H1 (cell line): Measurements from ENCODE around the gene TMEM203. TPM values are rescaled to one million over a fixed set of nuclear protein-coding genes. Genes with fewer than 3 reads are reported as not detected.
A peak's percentile ranks its signal among the peaks of the same experiment; 100 is the strongest.

Experiments used
- CTCF ChIA-PET: fragments of 300-600 bp; sonication (Branson Sonifier 250); formaldehyde crosslinking; loops from one replicate; lab custom pipeline; 2021; ENCODE audit not compliant: partially characterized antibody; lab: Charles Lee
- POLR2A ChIA-PET: fragments of 300-600 bp; sonication (Branson Sonifier 250); formaldehyde crosslinking; loops from one replicate; lab custom pipeline; 2021; ENCODE audit warnings: inconsistent platforms; ENCODE audit not compliant: partially characterized antibody; lab: Charles Lee
- DNase-seq, 2 experiments: peaks; one replicate each; pipeline versions ENCODE4 v3.0.0 to v3.0.0-alpha.2; 2010 to 2022; ENCODE audit warnings: low spot score in 2 of 2, low read depth in 1 of 2, mixed read lengths in 1 of 2
- FAIRE-seq: peaks from 2 replicates; lab custom pipeline; 2011; peaks lifted over from hg19 to GRCh38; lab: Jason Lieb, UNC
- H2AFZ ChIP-seq: 2 replicates; pipeline ENCODE4 v1.8.1; 2012; ENCODE audit warnings: low read length, inconsistent platforms
- H2AK5ac ChIP-seq: 2 replicates; pipeline ENCODE4 v1.6.1; 2013; ENCODE audit warnings: low read depth, low read length
- H2BK120ac ChIP-seq: replicated peaks from 2 replicates; pipeline ENCODE3; 2013; ENCODE audit warnings: low read depth, low read length, inconsistent platforms
- H2BK12ac ChIP-seq: 2 replicates; pipeline ENCODE4 v1.6.1; 2013; ENCODE audit warnings: low read depth, low read length
- H2BK15ac ChIP-seq: 2 replicates; pipeline ENCODE4 v1.6.1; 2013; ENCODE audit warnings: low read length
- H2BK20ac ChIP-seq: 2 replicates; pipeline ENCODE4 v1.6.1; 2013; ENCODE audit warnings: low read length
- H2BK5ac ChIP-seq: 2 replicates; pipeline ENCODE4 v1.6.1; 2013; ENCODE audit warnings: low read depth, low read length
- H3K14ac ChIP-seq: 2 replicates; pipeline ENCODE4 v1.6.1; 2013; ENCODE audit warnings: inconsistent platforms; ENCODE audit not compliant: insufficient read length
- H3K18ac ChIP-seq: 2 replicates; pipeline ENCODE4 v1.6.1; 2013; ENCODE audit warnings: low read length; ENCODE audit errors: extremely low read depth
- H3K23ac ChIP-seq: 2 replicates; pipeline ENCODE4 v1.6.1; 2013; ENCODE audit warnings: inconsistent platforms; ENCODE audit not compliant: insufficient read length
- H3K23me2 ChIP-seq: 2 replicates; pipeline ENCODE4 v1.6.1; 2013; ENCODE audit warnings: low read depth, low read length
- H3K27ac ChIP-seq: 2 replicates; pipeline ENCODE4 v1.6.1; 2011; ENCODE audit warnings: low read depth, low read length, inconsistent platforms
- H3K27me3 ChIP-seq, 4 experiments: replicated peaks in 1 of 4; 1 replicate in 1 of 4; 2 replicates in 3 of 4; pipeline versions ENCODE4 v1.6.1 to v1.8.1; 2011 to 2013; ENCODE audit warnings: low read length in 3 of 4, mild to moderate bottlenecking in 3 of 4, inconsistent platforms in 2 of 4, mixed read lengths in 2 of 4, moderate library complexity in 1 of 4; ENCODE audit not compliant: control insufficient read depth in 3 of 4, insufficient read depth in 3 of 4; ENCODE audit errors: extremely low read depth in 1 of 4
- H3K36me3 ChIP-seq, 4 experiments: 2 replicates each; pipeline versions ENCODE4 v1.6.1 to v1.8.1; 2011 to 2013; ENCODE audit warnings: mild to moderate bottlenecking in 4 of 4, low read length in 3 of 4, moderate library complexity in 2 of 4, control low read depth in 1 of 4, inconsistent platforms in 1 of 4; ENCODE audit not compliant: insufficient read depth in 4 of 4, control insufficient read depth in 2 of 4
- H3K4ac ChIP-seq: replicated peaks from 2 replicates; pipeline ENCODE3; 2013; ENCODE audit warnings: low read length, low read depth, mixed read lengths, inconsistent platforms; ENCODE audit not compliant: insufficient read length
- H3K4me1 ChIP-seq, 4 experiments: replicated peaks in 1 of 4; 1 replicate in 1 of 4; 2 replicates in 3 of 4; pipeline versions ENCODE4 v1.6.1 to v1.8.1; 2011 to 2013; ENCODE audit warnings: low read length in 3 of 4, inconsistent platforms in 2 of 4, mixed read lengths in 1 of 4; ENCODE audit not compliant: insufficient read depth in 4 of 4, control insufficient read depth in 3 of 4
- H3K4me2 ChIP-seq, 2 experiments: 2 replicates each; pipeline versions ENCODE4 v1.6.1 to v1.8.1; 2011 to 2013; ENCODE audit warnings: low read depth in 2 of 2, low read length in 2 of 2, control low read depth in 1 of 2, inconsistent platforms in 1 of 2, mild to moderate bottlenecking in 1 of 2; ENCODE audit not compliant: insufficient read depth in 1 of 2
- H3K4me3 ChIP-seq, 4 experiments: fragments of 200-600, 300-600 bp in 1 of 4; sonication (generic), shearing (Covaris generic), sonication (Bioruptor Twin) in 1 of 4; 2 replicates each; pipeline versions ENCODE4 v1.5.1 to v1.8.1; 2011 to 2016; ENCODE audit warnings: low read length in 4 of 4, low read depth in 3 of 4, control low read depth in 2 of 4, inconsistent platforms in 2 of 4, mild to moderate bottlenecking in 2 of 4, mixed read lengths in 1 of 4, moderate library complexity in 1 of 4; ENCODE audit not compliant: insufficient read depth in 2 of 4; ENCODE audit errors: extremely low read depth in 1 of 4
- H3K56ac ChIP-seq: replicated peaks from 2 replicates; pipeline ENCODE3; 2013; ENCODE audit warnings: low read depth, mild to moderate bottlenecking, mixed read lengths, low read length, inconsistent platforms; ENCODE audit not compliant: insufficient read length
- H3K79me1 ChIP-seq: 2 replicates; pipeline ENCODE4 v1.6.1; 2013; ENCODE audit warnings: low read depth, low read length, control low read depth
- H3K79me2 ChIP-seq, 2 experiments: 2 replicates each; pipeline versions ENCODE4 v1.6.1 to v1.8.1; 2012 to 2013; ENCODE audit warnings: low read length in 2 of 2, mild to moderate bottlenecking in 2 of 2, inconsistent platforms in 1 of 2; ENCODE audit not compliant: insufficient read depth in 2 of 2, control insufficient read depth in 1 of 2
- H3K9ac ChIP-seq, 4 experiments: replicated peaks in 1 of 4; 1 replicate in 1 of 4; 2 replicates in 3 of 4; pipeline versions ENCODE4 v1.6.1 to v1.8.1; 2011 to 2013; ENCODE audit warnings: low read depth in 3 of 4, low read length in 3 of 4, control low read depth in 2 of 4, mild to moderate bottlenecking in 2 of 4, moderate library complexity in 2 of 4, inconsistent platforms in 1 of 4; ENCODE audit errors: extremely low read depth in 1 of 4
- H3K9me3 ChIP-seq, 2 experiments: 2 replicates each; pipeline versions ENCODE4 v1.6.1 to v1.8.1; 2012 to 2013; ENCODE audit warnings: mild to moderate bottlenecking in 2 of 2, moderate library complexity in 2 of 2, control low read depth in 1 of 2, inconsistent platforms in 1 of 2, low read depth in 1 of 2, low read length in 1 of 2, mixed read lengths in 1 of 2; ENCODE audit not compliant: insufficient read depth in 2 of 2
- H4K20me1 ChIP-seq, 2 experiments: replicated peaks in 1 of 2; 2 replicates each; pipeline versions ENCODE3 to v1.8.1; 2011 to 2013; ENCODE audit warnings: inconsistent platforms in 2 of 2, low read length in 2 of 2, mild to moderate bottlenecking in 1 of 2; ENCODE audit not compliant: insufficient read depth in 2 of 2, control insufficient read depth in 1 of 2
- H4K5ac ChIP-seq: 2 replicates; pipeline ENCODE4 v1.6.1; 2013; ENCODE audit warnings: low read length, low read depth, mixed read lengths, inconsistent platforms; ENCODE audit not compliant: insufficient read length
- H4K8ac ChIP-seq: 2 replicates; pipeline ENCODE4 v1.8.0; 2013; ENCODE audit warnings: mild to moderate bottlenecking, moderate library complexity, low read length, inconsistent platforms; ENCODE audit not compliant: insufficient read depth; ENCODE audit errors: extremely low read depth
- H4K91ac ChIP-seq: replicated peaks from 2 replicates; pipeline ENCODE3; 2013; ENCODE audit warnings: low read length, mixed read lengths, inconsistent platforms; ENCODE audit not compliant: insufficient read length
- CBX8 ChIP-seq: fragments of 300-800, 300-1000 bp; sonication (generic); IDR thresholded peaks from 2 replicates; pipeline ENCODE4 v1.7.1; 2016; ENCODE audit warnings: low read depth, low read length, borderline replicate concordance
- CTBP2 ChIP-seq: IDR thresholded peaks from 2 replicates; pipeline ENCODE4 v1.7.0; 2011; ENCODE audit warnings: borderline replicate concordance, mild to moderate bottlenecking, moderate library complexity, mixed read lengths, low read length; ENCODE audit not compliant: insufficient read depth, insufficient read length
- E2F6 ChIP-seq: IDR thresholded peaks from 2 replicates; pipeline ENCODE4 v1.6.1; 2012; ENCODE audit warnings: inconsistent platforms
- NANOG ChIP-seq: IDR thresholded peaks from 2 replicates; pipeline ENCODE4 v1.6.1; 2011; ENCODE audit warnings: low read length, low read depth, mild to moderate bottlenecking, inconsistent platforms; ENCODE audit not compliant: insufficient read depth, poor library complexity, severe bottlenecking
- RFX5 ChIP-seq: IDR thresholded peaks from 2 replicates; pipeline ENCODE4 v1.6.1; 2011; ENCODE audit warnings: low read depth, low read length, improper control_type of control experiment, borderline replicate concordance
- TAF7 ChIP-seq: optimal IDR thresholded peaks from 2 replicates; pipeline ENCODE3; 2011; ENCODE audit warnings: low read depth, mild to moderate bottlenecking, inconsistent platforms, low read length, moderate library complexity, borderline replicate concordance
- WGBS, 2 experiments: shearing (Covaris generic) in 1 of 2; methylation state at CpG; one replicate each; pipeline versions ENCODE4 v1.1.6 to v1.1.7; 2013 to 2015; ENCODE audit warnings: low lambda C conversion rate in 2 of 2, mixed read lengths in 2 of 2, inconsistent platforms in 1 of 2, low coverage in 1 of 2, missing lambda C conversion rate in 1 of 2; ENCODE audit not compliant: insufficient replicate concordance in 2 of 2, insufficient coverage in 1 of 2, insufficient read length in 1 of 2; ENCODE audit errors: extremely low coverage in 1 of 2, missing lambda C conversion rate in 1 of 2; 5-methylcytosine and 5-hydroxymethylcytosine counted together
- polyA plus RNA-seq, 7 experiments: library from polyadenylated mRNA; depleted of rRNA in 3 of 7; stranded (reverse) in 5 of 7; unstranded in 2 of 7; fragments of >200 nt in 5 of 7; fragments of 200-250 nt in 2 of 7; gene quantifications; 1 replicate in 5 of 7; 2 replicates in 1 of 7; 4 replicates in 1 of 7; pipeline versions ENCODE4 v1.2.1 to v1.2.3, GENCODE V29; 2011 to 2013; ENCODE audit warnings: missing spikeins in 2 of 7, mixed read lengths in 2 of 7
- total RNA-seq: library from RNA; stranded (reverse); fragmentation: NEBNext Ultra II Directional; extraction: Animal tissue kit (Norgen Biotek cat#: 25700); gene quantifications from 2 replicates; pipeline ENCODE4 v1.2.1, GENCODE V29; 2021

TMEM203 gene
- total and polyA plus RNA-seq, 2 of the 8 experiments (the other 6 are each of a cell fraction or from before 2014, with no cell fraction given), result 44.1 to 57.1 TPM

DNA sequence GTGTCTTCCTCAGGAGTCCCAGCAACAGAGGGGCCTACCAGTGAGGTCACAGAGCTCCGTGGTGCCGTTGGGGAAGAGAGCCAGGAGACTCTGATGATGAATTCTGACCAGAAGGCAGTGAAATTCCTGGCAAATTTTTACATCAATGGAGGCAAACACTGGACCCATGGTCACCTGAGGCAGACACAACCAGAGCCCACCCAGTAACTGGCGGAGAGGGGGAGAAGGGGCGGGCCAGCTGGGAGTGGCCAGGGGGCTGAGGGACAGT, 45.7 kb upstream of the TMEM203 start, which contains the start of gene STPG3:
STPG3 (plus strand) TSS at position 93 of the 268 bp plus-strand sequence; CDS start at position 94, 1 bp downstream.
- Histone ChIP-seq H3K36me3 (no peaks in the 10 kb centered on the region), H3K27me3 (peaks cover 0 to 7% (median 0%) of the 10 kb centered on the region in 4 experiments; a peak in 3 of 7 replicates), H2BK12ac (no peak within 1 kb of the TSS), H4K8ac (peak within 1 kb of the TSS; percentile 74; the same call in 1 of the 2 replicates), H3K9ac (no peak within 1 kb of the TSS), H2BK15ac (no peak within 1 kb of the TSS; the same call in 1 of the 2 replicates), H3K23ac (no peak within 1 kb of the TSS), H3K9me3 (no peaks in the 10 kb centered on the region), H3K79me1 (peaks cover 3% of the 10 kb centered on the region; the same call in 1 of the 2 replicates), H2BK5ac (0 out of 2 replicates have a peak within 1 kb of the TSS, but pooled peaks have one; percentile 44), H3K4ac (peak within 1 kb of the TSS; percentile 85), H4K20me1 (peaks cover 0 to 3% of the 10 kb centered on the region in 2 experiments), H2AK5ac (peak within 1 kb of the TSS; percentile 83; the same call in 1 of the 2 replicates), H2BK120ac (no peak within 1 kb of the TSS), H3K27ac (no peak within 1 kb of the TSS), H4K91ac (no peak within 1 kb of the TSS), H3K4me3 (no peak within 1 kb of the TSS), H3K4me1 (peaks cover 0 to 16% (median 13%) of the 10 kb centered on the region in 4 experiments; a peak in 5 of 7 replicates), H3K18ac (peak within 1 kb of the TSS; percentile 48; the same call in 1 of the 2 replicates), H3K56ac (no peak within 1 kb of the TSS), H2BK20ac (no peak within 1 kb of the TSS), H3K79me2 (peaks cover 0 to 6% of the 10 kb centered on the region in 2 experiments; a peak in 2 of 4 replicates), H2AFZ (no peak within 1 kb of the TSS), H3K14ac (no peak within 1 kb of the TSS), H3K4me2 (0 out of 4 replicates have a peak within 1 kb of the TSS, but pooled peaks of 1 of the 2 experiments have one; percentile 28), H3K23me2 (peaks cover 14% of the 10 kb centered on the region; the same call in 1 of the 2 replicates), H4K5ac (no peak within 1 kb of the TSS)
- ChIA-PET CTCF (interaction anchor here (0.7 to 1.0 kb wide), 3 partner anchors 9 to 58 kb away, joined by 3 read pairs; partner anchors contain the start of gene TOR4A), POLR2A (interaction anchor here (47.8 to 69.9 kb wide), 2 partner anchors 6 to 16 kb away, joined by 1462 read pairs; partner anchors contain the start of genes CYSRT1, NDOR1, NELFB and RNF208)
- 79% methylated on average over 3 of the region's 4 CpGs; no CpG with 5 or more reads in 1 of the 2 experiments for WGBS, 2 experiments
- DNase-seq (no peak), FAIRE-seq (no peak)
- TF ChIP-seq RFX5 (no peak), E2F6 (no peak), NANOG (no peak), CTBP2 (no peak), CBX8 (no peak), TAF7 (no peak)
